Tibial artery (tissue), 4 donors: ENCODE results near the gene AP2A1.

ENCODE experiments used
- DNase-seq, 2 donors: peaks; one replicate each; pipeline ENCODE4 v3.0.0-alpha.2; 2019
- H3K27ac ChIP-seq, 2 donors: fragments of 200-600 bp; sonication (generic) in 1 of 2; 1 replicate in 1 of 2; 2 replicates in 1 of 2; pipeline ENCODE4 v1.5.1; 2018 to 2019; ENCODE audit warnings: mild to moderate bottlenecking in 1 of 2
- H3K27me3 ChIP-seq, 2 donors: fragments of 200-600 bp; sonication (generic) in 1 of 2; one replicate each; pipeline versions ENCODE4 v1.5.1 to v1.6.0; 2016 to 2019
- H3K36me3 ChIP-seq, 3 donors: fragments of 200-600 bp; sonication (generic) in 2 of 3; one replicate each; pipeline ENCODE4 v1.5.1; 2016 to 2019; ENCODE audit warnings: mild to moderate bottlenecking in 2 of 3
- H3K4me1 ChIP-seq, 4 donors: fragments of 200-600 bp; sonication (generic) in 2 of 4; 1 replicate in 3 of 4; 2 replicates in 1 of 4; pipeline ENCODE4 v1.5.1; 2016 to 2019
- H3K4me3 ChIP-seq, 2 donors: fragments of 200-600 bp; sonication (generic) in 1 of 2; 1 replicate in 1 of 2; 2 replicates in 1 of 2; pipeline ENCODE4 v1.5.1; 2018 to 2019; ENCODE audit warnings: mild to moderate bottlenecking in 2 of 2
- H3K9me3 ChIP-seq, 3 donors: fragments of 200-600 bp; sonication (generic) in 1 of 3; one replicate each; pipeline ENCODE4 v1.5.1; 2016 to 2019
- intact Hi-C: fragments of 100-400 bp; cut with DNase I; formaldehyde crosslinking; loops from one replicate; pipeline ENCODE4 v1.15.0; 2023; ENCODE audit warnings: low total_unique reads
- TF ChIP-seq, protein P1 (sequence below), 2 experiments: fragments of 200-600 bp in 1 of 2; fragments of 450-650 bp in 1 of 2; IDR thresholded peaks; one replicate each; pipeline ENCODE4 v1.5.1; 2017 to 2019; ENCODE audit warnings: antibody characterized with exemption in 2 of 2, mild to moderate bottlenecking in 1 of 2, moderate library complexity in 1 of 2

The AP2A1 gene

DNA sequence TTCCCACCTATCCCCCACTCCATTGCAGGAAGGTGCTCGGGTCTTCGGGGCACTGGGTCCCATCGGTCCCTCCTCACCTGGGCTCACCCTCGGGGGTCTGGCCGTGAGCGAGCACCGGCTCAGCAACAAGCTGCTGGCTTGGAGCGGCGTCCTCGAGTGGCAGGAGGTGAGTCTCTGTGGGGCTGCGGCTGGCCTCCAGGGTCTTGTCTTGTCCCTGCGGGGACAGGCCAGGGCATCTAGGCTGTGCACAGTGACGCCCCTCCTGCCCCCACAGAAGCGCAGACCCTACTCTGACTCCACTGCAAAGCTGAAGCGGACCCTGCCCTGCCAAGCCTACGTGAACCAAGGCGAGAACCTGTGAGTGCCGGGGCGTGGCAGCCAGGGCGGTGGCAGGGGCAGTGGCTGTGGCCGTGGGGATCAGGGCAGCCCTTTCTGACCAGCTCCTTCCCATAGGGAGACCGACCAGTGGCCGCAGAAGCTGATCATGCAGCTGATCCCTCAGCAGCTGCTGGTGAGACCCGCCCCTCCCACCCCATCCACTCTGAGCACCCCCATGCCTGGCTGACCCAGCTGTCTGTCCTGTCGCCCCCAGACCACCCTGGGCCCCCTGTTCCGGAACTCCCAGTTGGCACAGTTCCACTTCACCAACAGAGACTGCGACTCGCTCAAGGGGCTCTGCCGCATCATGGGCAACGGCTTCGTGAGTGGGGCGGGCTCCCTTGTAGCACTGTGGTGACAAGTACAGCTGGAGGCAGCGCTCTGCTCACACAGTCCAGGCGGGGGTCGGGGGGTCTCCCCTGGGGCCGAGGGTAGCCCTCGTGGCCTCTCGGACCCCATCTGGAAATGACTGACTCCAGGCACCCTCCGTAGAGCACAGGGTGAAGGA is 87.8 kb downstream of the AP2A1 start:
- intact Hi-C loops = no loop called here
- Histone ChIP-seq H3K4me3 (no peak overlapping the region), H3K4me1 (peaks cover 0 to 40% (median 26%) of the 10 kb centered on the region in 4 donors), H3K27ac (peak overlapping the region in 1 of 2 donors; percentile 8), H3K36me3 (peaks cover 39 to 55% (median 50%) of the 10 kb centered on the region in 3 donors), H3K27me3 (no peaks in the 10 kb centered on the region), H3K9me3 (no peaks in the 10 kb centered on the region)
- peak in 1 of 2 donors; percentile 66 for DNase-seq
- TF ChIP-seq, protein P1, sequence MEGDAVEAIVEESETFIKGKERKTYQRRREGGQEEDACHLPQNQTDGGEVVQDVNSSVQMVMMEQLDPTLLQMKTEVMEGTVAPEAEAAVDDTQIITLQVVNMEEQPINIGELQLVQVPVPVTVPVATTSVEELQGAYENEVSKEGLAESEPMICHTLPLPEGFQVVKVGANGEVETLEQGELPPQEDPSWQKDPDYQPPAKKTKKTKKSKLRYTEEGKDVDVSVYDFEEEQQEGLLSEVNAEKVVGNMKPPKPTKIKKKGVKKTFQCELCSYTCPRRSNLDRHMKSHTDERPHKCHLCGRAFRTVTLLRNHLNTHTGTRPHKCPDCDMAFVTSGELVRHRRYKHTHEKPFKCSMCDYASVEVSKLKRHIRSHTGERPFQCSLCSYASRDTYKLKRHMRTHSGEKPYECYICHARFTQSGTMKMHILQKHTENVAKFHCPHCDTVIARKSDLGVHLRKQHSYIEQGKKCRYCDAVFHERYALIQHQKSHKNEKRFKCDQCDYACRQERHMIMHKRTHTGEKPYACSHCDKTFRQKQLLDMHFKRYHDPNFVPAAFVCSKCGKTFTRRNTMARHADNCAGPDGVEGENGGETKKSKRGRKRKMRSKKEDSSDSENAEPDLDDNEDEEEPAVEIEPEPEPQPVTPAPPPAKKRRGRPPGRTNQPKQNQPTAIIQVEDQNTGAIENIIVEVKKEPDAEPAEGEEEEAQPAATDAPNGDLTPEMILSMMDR (IDR thresholded peaks at IDR 0.05) = no peak

DNA sequence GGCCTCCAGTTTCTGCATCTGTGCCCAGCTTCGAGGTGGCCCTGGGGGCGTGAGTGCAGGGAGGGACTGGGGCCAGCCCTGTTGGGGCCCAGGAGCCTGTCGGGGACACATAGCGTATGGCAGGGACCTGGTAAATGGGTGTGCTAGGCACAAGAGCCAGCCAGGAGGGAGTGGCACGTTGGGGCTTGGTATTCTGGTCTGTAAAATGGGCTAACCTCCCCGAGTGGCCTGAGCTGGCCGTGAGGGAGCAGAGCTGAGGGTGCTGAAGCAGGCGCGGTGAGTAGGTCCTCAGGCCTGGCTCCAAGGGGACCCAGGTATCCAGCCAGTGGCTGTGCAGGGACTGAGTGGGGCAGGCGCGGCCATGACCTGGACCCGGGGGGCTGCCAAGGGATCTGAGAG is 88.5 kb downstream of the AP2A1 start:
- Histone ChIP-seq H3K27ac (no peak overlapping the region), H3K4me3 (no peak overlapping the region), H3K9me3 (no peaks in the 10 kb centered on the region), H3K4me1 (peaks cover 0 to 35% (median 22%) of the 10 kb centered on the region in 4 donors), H3K36me3 (peaks cover 39 to 61% (median 54%) of the 10 kb centered on the region in 3 donors), H3K27me3 (no peaks in the 10 kb centered on the region)
- intact Hi-C loops = no loop called here
- DNase-seq = no peak
- TF ChIP-seq, protein P1 (IDR thresholded peaks at IDR 0.05) = no peak

DNA sequence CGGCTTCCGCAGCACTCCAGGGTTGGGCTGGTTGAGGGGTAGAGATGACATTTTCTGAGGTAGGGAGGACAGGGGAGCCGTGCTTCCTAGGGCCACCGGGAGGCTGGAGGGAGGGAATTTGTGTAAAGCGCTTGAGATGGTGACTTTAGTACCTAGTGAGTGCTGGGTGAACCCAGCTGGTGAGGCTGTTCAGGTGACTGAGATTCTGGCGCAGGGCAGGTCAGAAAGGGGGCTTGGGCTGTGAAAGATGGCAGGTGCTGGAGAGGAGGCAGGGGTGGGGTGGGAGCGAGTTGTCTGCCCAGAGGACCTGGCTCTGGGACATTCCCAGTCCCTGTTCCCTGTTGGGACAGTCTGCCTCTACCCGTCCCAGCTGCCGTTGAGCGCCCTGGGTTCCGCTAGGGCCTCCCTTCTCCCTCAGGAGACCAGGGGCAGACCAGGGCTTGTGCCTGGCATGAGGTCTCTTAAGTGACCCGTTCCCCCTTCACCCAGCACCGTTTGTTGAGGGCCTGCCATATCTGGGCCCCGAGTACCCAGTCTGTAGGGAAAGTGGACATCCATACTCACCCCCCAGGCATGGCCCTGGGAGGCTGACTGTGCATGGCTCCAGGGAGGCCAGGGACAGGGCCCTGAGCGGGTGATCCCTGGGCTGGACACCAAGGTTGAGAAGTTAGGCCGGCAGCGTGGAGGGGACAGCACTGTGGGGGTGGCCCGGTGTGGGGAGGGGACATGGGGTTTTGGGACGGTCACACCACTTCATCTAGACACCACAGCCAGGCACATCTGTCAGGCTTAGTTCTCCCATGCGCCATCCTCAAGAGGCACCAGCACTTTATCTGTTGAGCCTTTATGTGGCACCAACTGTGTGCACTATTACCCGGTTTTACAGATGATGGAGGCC is 89.1 kb downstream of the AP2A1 start:
- intact Hi-C loops = no loop called here
- Histone ChIP-seq H3K4me3 (no peak overlapping the region), H3K9me3 (no peaks in the 10 kb centered on the region), H3K4me1 (peaks cover 0 to 33% (median 21%) of the 10 kb centered on the region in 4 donors), H3K27me3 (no peaks in the 10 kb centered on the region), H3K36me3 (peaks cover 39 to 68% (median 60%) of the 10 kb centered on the region in 3 donors), H3K27ac (no peak overlapping the region)
- DNase-seq = no peak
- TF ChIP-seq, protein P1 (IDR thresholded peaks at IDR 0.05) = no peak

- Histone ChIP-seq H3K27me3 (no peaks in the 10 kb centered on the region), H3K4me1 (peaks cover 0 to 33% (median 21%) of the 10 kb centered on the region in 4 donors), H3K4me3 (no peak overlapping the region), H3K9me3 (no peaks in the 10 kb centered on the region), H3K36me3 (peaks cover 39 to 74% (median 67%) of the 10 kb centered on the region in 3 donors), H3K27ac (no peak overlapping the region)
- TF ChIP-seq, protein P1 (IDR thresholded peaks at IDR 0.05) = no peak
- no peak for DNase-seq
- intact Hi-C loops = no loop called here
These were observed 89.8 kb downstream of the AP2A1 start for GRCh38 chr19:49856574-49857021.
